NCI-H345 (cell line): ENCODE data around the gene R3HDM1.
"Not testable (repeated sequence)": the region's sequence is repeated elsewhere in the genome, so short reads cannot be mapped to it uniquely, and the experiment has no call there.

Source experiments
- DNase-seq: peaks from one replicate; lab custom pipeline; 2025; lab: John Stamatoyannopoulos, UW

Gene R3HDM1

GRCh38 chr2:135531231-135532197, at the start of gene R3HDM1:
Gene R3HDM1, plus strand, starts transcription at chr2:135531484. Its CDS starts 73,362 bp downstream, at chr2:135604846.
- DNase-seq = peak; percentile 100

GRCh38 chr2:135485441-135485840, 45.8 kb upstream of the R3HDM1 start:
- no peak for DNase-seq

- DNase-seq = no peak
Observed at GRCh38 chr2:135490376-135490775, 40.9 kb upstream of the R3HDM1 start.

- no peak for DNase-seq
Observed at GRCh38 chr2:135494503-135494902, 36.8 kb upstream of the R3HDM1 start.

DNA sequence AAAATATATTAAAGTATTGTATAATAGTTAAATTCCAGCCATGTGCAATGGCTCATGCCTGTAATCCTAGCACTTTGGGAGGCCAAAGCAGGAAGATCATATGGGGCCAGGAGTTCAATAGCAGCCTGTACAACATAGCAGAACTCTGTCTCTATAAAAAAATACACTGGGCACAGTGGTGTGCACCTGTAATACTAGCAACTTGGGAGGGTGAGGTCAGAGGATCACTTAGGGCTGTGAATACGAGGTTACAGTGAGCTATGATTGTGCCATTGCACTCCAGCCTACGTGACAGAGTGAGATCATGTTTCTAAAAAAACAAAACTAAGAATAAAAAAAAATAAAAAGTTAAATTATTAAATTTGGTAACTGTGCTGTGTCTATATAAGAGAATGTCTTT, 36.4 kb upstream of the R3HDM1 start:
- no peak for DNase-seq

DNA sequence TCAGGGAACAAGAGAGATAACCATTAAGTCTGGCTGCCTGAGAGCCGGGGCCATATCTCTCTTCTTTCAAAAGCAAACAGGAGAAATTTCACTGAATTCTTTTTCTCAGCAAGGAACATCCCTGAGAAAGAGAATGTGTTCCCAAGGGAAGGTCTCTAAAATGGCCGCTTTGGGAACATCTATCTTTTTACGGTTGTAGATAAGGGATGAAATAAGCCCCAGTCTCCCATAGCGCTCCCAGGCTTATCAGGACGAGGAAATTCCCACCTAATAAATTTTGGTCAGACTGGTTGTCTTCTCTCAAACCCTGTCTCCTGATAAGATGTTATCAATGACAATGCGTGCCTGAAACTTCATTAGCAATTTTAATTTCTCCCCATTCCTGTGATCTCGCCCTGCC, 32.7 kb upstream of the R3HDM1 start:
- not testable (repeated sequence) for DNase-seq

DNA sequence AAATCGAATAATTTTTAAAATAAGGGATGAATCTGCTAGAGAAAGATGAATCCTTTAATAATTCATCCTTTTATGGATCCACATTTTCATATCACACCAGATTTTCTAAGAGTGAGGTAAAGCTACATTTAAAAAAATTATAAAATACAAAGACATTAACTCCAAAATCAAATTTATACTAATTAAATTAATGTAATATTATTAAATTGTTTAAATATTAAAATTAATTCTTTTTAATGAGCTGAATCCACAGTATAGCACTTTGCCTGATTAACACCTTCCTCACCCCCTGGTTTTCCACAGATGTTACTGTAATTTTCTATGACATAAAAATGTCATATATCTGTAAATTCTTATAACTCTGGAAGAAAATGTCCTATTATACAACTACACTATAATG, 26.5 kb upstream of the R3HDM1 start:
- DNase-seq = no peak

DNA sequence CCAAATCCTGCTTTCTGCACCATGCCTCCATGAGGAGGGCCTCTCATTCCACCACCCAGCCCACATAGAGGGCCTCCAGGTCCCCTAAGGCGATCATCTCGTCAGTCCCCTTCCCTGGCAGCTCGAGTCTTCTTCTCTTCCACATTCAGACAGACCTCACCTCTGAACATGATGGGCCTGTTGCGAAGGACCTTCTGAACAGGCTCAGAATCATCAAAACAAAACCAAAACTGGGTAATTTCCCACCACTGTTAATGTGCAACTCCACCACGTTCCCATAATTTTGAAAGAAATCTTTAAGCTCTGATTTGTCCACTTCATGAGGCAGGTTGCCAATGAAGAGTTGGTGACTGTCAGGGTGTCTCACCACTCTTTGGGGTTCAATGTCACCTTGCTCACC, 20.7 kb upstream of the R3HDM1 start:
- DNase-seq = no peak

GRCh38 chr2:135512099-135512498, 19.2 kb upstream of the R3HDM1 start:
- no peak for DNase-seq

GRCh38 chr2:135525786-135526185, 5.5 kb upstream of the R3HDM1 start:
- DNase-seq = no peak

DNA sequence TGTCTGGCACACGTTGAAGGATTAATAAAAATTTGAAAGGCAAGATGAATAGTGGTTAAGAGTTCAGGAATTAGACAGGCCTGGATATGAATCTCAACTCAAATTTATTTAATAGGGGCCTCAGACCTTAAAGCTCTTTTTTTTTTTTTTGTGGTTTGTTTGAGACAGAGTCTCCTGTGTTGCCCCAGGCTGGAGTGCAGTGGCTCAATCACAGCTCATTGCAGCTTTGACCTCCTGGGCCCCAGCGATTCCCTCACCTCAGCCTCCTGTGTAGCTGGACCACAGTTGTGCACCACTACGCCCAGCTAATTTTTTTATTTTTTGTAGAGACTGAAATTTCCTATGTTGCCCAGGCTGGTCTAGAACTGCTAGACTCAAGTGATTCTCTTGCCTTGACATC, 3.3 kb upstream of the R3HDM1 start:
- DNase-seq = no peak

DNA sequence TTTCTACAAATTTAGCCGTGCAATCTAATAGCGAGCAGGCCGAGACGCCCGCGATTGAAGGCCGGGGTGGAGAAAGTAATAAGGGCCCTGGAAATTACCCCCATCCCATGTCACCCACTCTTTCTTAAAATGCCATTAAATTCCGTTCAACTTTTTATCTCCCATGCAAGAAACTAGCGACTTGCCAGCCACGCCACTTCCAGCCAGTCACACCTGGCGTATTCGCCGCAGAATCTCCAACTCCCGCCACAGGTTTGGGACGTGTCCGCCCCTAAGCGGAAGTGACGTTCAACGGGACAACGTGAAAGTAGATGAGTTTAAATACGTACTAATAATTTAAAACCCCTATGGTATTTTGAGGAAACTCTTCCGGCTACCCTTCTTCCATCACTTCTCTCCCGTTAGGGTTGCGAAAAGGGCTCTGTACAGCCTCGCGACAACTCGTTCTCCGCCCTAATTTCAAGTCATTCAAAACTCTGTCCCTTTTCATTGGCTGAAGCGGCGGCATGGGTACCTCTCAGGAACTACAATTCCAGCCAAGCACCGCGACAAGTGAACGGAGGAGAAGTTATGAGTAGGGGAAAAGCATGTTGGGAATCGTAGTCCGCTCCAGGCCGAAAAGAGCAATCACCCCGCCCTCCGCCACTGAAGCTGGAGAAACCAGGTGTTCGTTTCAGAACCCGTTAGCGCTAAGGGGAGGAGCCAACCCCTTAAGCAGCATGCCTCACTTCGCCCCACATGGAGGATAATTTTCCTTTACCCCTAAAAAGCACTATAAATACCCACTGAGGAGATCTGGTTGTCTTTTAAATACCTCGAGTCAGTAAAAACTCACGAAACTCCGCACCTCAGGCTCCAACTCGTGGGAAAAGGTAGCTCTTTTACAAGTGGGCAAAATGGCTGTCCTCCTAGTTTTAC, 712 bp upstream of the R3HDM1 start, which contains the start of gene ZRANB3:
Gene ZRANB3, minus strand, starts transcription at position 906 of the 918 bp plus-strand sequence.
- peak; percentile 98 for DNase-seq

DNA sequence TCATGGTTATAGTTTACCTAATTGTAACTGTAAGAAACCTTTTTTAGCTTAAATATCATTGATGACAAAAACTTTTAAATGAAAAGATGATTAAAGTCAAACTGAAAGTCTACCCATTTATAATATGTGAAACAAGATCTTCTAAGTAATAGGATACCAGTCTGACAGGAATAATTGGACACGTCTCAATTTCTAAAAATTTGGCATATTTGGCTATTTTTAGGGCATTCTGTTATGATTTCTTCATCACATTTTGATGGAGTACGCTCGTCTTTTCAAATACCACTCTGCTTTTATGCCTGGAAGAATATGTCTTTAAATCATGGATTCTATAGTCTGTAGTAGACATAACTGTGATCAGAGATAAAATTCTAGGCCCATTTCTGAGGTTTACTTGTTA, 1.3 kb downstream of the R3HDM1 start:
- DNase-seq = no peak

GRCh38 chr2:135533545-135533944, 2.3 kb downstream of the R3HDM1 start:
- not testable (repeated sequence) for DNase-seq

DNA sequence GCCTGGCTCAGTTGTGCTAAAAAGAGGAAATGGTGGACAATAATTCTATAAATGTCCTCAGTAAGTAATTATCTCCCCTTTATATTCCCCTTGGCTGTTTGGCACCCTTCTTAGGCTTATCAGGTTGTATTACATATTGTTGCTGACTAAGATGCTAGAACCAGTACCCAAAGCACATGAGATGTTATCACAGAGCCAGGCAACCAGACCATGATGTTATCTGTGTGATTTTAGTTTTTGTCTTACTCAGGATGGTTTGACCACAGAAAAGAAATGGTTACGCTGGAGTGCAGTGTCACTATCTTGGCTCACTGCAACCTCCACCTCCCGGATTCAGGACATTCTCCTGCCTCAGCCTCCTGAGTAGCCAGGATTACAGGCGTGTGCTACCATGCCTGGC, 15.2 kb downstream of the R3HDM1 start:
- no peak for DNase-seq

DNA sequence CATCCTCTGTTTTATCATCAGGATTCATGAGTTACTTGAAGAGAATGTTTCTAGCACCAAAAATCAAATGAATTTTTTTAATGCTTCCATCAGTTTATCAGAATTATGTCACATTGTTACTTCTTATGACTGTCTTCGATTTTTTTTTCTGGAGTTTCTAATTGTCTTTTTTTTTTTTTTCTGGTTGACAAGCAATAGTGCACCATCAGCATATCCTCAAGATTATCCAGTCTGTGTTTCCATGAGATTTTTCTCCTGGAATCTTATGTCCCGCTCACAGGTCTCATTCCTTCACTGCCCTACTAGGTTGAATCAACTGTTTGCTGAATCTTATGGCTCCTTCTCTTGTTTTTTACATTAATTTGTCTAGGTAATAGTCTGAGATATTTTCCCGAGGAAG, 16.0 kb downstream of the R3HDM1 start:
- no peak for DNase-seq

DNA sequence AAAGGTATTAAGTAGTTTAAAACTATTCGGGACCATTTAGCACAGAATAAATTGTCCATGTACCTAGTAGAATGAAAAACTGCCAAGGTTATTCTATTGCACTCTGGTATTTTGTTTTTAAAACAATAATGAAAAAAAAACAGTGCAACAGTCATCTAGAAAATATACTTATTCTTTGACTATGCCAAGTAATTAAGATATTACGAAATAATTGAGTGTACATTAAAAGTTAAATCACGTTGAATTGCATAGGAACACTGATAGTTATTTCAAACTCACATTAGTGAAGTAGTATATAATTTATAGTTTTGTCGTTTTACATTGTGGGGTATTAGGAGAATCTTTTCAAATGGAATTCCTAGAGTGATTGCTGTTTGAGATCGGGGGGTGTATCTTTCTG, 20.1 kb downstream of the R3HDM1 start:
- no peak for DNase-seq

- no peak for DNase-seq
Observed at GRCh38 chr2:135552887-135553286, 21.6 kb downstream of the R3HDM1 start.

GRCh38 chr2:135555311-135555710, 24.0 kb downstream of the R3HDM1 start:
- no peak for DNase-seq

- no peak for DNase-seq
Observed at GRCh38 chr2:135557530-135557929, 26.2 kb downstream of the R3HDM1 start.

DNA sequence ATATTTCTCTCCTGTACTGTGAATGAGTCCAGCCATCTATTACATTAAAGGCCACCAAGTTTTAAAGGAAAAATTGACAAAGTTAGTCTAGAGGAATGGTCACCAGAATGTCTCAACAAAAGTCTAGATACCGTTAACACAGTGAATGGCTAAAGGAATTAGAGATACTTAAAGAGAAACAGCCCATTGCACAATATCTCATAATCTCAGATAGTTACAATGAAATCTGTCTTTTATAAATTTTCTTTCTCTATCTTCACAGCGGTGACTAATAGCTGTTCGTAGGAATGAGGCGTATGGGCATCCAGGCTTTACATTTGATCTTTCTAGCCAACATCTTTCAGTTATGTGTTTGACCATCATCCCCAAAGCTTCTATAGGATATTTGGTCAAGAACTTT, 30.6 kb downstream of the R3HDM1 start:
- no peak for DNase-seq

GRCh38 chr2:135563793-135564192, 32.5 kb downstream of the R3HDM1 start:
- DNase-seq = no peak

DNA sequence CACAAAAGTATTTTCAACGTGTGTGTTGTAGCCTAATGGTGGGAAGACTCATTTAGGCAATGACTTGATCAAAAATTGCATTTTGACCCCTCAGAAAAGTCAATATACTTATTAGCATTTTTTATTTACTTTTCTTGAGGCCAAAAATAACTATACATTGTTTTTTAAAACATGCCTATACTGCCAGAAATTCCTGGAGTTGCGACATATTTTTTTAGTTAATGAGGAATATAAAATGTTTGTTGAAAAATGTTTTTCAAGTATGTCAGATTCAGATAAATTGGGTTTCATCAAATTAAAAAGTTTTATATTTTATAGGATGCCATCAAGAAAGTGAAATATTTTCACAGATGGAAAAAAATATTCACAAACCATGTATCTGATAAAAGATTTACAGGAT, 39.6 kb downstream of the R3HDM1 start:
- no peak for DNase-seq
